Measurements from ENCODE around the gene IMPG1. TPM values are rescaled to one million over a fixed set of nuclear protein-coding genes. Genes with fewer than 3 reads are reported as not detected.
A peak's percentile ranks its signal among the peaks of the same experiment; 100 is the strongest.

The IMPG1 gene
- total RNA-seq, 4 donors from 2014 or later, result not detected

DNA sequence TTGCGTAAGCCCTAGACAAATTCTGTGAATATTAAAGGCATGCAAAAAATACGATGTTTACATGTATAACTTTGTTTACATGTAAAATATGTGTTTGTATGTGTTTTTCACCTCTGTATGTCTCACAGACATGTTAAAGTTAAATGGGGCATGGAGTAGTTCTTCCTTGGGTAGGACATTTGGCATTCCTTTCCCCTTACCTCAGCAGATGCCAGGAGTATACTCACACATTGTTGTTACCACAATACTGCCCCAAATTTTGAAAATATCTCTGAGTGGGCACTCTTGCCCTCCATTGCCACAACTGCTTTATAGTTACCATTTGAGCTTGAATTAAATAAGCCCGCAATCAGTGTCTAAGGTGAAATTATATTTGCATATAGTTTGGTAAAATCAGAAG, 175.9 kb downstream of the IMPG1 start:
- peaks cover 0 to 8% (median 3%) of the 10 kb centered on the region in 4 donors for H3K36me3 ChIP-seq
- WGBS, 2 donors (ENCODE audit: low coverage in 1 of 2), result 59 to 63% methylated on average over 3 of the region's 3 CpGs
- in situ Hi-C loops (cut with MboI; ENCODE audit: low pct_ligation_motif_present in 1 of 4, low pct_unique_long_range_greater_than_20kb in 1 of 4, low sequenced_read_pairs in 3 of 4), result no loop called here
- no peak for TF ChIP-seq POLR2AphosphoS5 (IDR thresholded peaks at IDR 0.05)
- no peak for TF ChIP-seq POLR2A (IDR thresholded peaks at IDR 0.05)
- no peak for TF ChIP-seq EP300 (IDR thresholded peaks at IDR 0.05; ENCODE audit: low read depth)
- TF ChIP-seq, protein P1, sequence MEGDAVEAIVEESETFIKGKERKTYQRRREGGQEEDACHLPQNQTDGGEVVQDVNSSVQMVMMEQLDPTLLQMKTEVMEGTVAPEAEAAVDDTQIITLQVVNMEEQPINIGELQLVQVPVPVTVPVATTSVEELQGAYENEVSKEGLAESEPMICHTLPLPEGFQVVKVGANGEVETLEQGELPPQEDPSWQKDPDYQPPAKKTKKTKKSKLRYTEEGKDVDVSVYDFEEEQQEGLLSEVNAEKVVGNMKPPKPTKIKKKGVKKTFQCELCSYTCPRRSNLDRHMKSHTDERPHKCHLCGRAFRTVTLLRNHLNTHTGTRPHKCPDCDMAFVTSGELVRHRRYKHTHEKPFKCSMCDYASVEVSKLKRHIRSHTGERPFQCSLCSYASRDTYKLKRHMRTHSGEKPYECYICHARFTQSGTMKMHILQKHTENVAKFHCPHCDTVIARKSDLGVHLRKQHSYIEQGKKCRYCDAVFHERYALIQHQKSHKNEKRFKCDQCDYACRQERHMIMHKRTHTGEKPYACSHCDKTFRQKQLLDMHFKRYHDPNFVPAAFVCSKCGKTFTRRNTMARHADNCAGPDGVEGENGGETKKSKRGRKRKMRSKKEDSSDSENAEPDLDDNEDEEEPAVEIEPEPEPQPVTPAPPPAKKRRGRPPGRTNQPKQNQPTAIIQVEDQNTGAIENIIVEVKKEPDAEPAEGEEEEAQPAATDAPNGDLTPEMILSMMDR (IDR thresholded peaks at IDR 0.05), result no peak
- no peaks in the 10 kb centered on the region for H3K9me3 ChIP-seq
- no peak overlapping the region for H3K4me3 ChIP-seq
- intact Hi-C loops (cut with DNase I; ENCODE audit: low total_unique reads), result no loop called here
- H3K27ac ChIP-seq, result no peak overlapping the region
- H3K4me1 ChIP-seq, result no peaks in the 10 kb centered on the region
- no peak for DNase-seq
- no peaks in the 10 kb centered on the region for H3K27me3 ChIP-seq

- Histone ChIP-seq H3K4me3 (no peak overlapping the region), H3K36me3 (peaks cover 0 to 15% (median 3%) of the 10 kb centered on the region in 4 donors), H3K27ac (no peak overlapping the region), H3K27me3 (no peaks in the 10 kb centered on the region), H3K9me3 (no peaks in the 10 kb centered on the region), H3K4me1 (no peaks in the 10 kb centered on the region)
- in situ Hi-C loops (cut with MboI; ENCODE audit: low pct_ligation_motif_present in 1 of 4, low pct_unique_long_range_greater_than_20kb in 1 of 4, low sequenced_read_pairs in 3 of 4) (no loop called here), intact Hi-C loops (cut with DNase I; ENCODE audit: low total_unique reads) (no loop called here)
- TF ChIP-seq EP300 (IDR thresholded peaks at IDR 0.05; ENCODE audit: low read depth), result no peak
- TF ChIP-seq POLR2AphosphoS5 (IDR thresholded peaks at IDR 0.05), result no peak
- TF ChIP-seq POLR2A (IDR thresholded peaks at IDR 0.05), result no peak
- TF ChIP-seq, protein P1 (IDR thresholded peaks at IDR 0.05), result no peak
- no peak for DNase-seq
- 33 to 48% methylated on average over 1 to 2 of the region's 2 CpGs for WGBS, 2 donors (ENCODE audit: low coverage in 1 of 2)
Measured at GRCh38 chr6:75893776-75894152, 178.7 kb downstream of the IMPG1 start.

DNA sequence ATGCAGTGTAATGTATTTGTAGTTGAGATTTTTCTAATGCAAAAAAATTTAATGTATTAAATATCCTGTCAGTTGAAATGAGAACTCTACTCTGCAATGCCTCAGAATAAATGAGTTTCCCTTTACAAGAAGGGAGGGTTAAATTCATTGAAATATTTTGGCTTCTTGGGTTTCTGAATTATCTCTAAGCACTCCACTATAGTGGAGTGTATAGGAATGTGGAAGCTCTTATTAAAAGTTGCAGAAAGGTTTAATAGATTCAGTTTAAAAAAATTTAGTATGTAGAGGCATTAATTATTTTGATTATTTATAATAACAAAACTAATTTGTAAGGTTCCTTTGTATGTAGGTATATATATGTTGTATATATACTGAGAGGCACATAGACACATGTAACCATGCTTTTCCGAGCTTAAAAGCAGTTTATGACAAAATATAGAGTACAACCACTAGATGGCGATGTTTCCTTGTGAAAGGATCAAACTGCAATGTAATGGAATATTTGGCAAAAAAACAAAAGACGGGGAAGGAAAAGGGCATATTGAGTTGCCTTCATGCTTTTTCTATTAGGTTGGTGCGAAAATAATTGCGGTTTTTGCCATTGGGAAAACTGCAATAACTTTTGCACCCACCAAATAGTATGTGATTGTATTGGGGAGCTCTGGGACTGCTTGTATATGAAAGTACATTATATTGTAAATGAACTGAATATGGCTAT, 179.2 kb downstream of the IMPG1 start:
- TF ChIP-seq, protein P1 (IDR thresholded peaks at IDR 0.05), result peak; percentile 60 to 73 (median 63)
- TF ChIP-seq POLR2AphosphoS5 (IDR thresholded peaks at IDR 0.05), result no peak
- intact Hi-C loops (cut with DNase I; ENCODE audit: low total_unique reads) (no loop called here), in situ Hi-C loops (cut with MboI; ENCODE audit: low pct_ligation_motif_present in 1 of 4, low pct_unique_long_range_greater_than_20kb in 1 of 4, low sequenced_read_pairs in 3 of 4) (no loop called here)
- WGBS, 2 donors (ENCODE audit: low coverage in 1 of 2), result 7 to 14% methylated on average over 5 of the region's 5 CpGs
- Histone ChIP-seq H3K36me3 (peaks cover 0 to 15% (median 3%) of the 10 kb centered on the region in 4 donors), H3K9me3 (no peaks in the 10 kb centered on the region), H3K27ac (no peak overlapping the region), H3K4me1 (no peaks in the 10 kb centered on the region), H3K27me3 (no peaks in the 10 kb centered on the region), H3K4me3 (no peak overlapping the region)
- DNase-seq, result no peak

DNA sequence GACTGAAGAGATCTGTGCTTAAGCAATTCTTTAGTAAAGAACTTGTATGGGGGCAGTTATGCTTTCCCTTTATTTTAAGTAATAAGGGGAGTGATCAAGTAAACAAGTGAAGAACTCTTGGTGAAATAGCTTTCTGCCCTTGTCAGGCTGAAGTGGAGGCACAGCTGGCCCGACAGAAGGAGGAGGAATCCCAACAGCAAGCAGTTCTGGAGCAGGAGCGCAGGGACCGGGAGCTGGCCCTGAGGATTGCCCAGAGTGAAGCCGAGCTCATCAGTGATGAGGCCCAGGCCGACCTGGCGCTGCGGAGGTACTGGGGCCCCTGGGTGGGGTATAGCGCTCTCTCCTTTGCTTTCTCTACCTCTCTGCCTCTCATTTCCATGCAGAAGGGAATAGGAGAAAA, 180.1 kb downstream of the IMPG1 start:
- 86 to 90% methylated on average over 1 to 8 of the region's 8 CpGs for WGBS, 2 donors (ENCODE audit: low coverage in 1 of 2)
- no peak for DNase-seq
- Histone ChIP-seq H3K9me3 (no peaks in the 10 kb centered on the region), H3K27me3 (no peaks in the 10 kb centered on the region), H3K4me3 (no peak overlapping the region), H3K27ac (no peak overlapping the region), H3K4me1 (no peaks in the 10 kb centered on the region), H3K36me3 (peaks cover 0 to 15% (median 3%) of the 10 kb centered on the region in 4 donors)
- TF ChIP-seq POLR2A (IDR thresholded peaks at IDR 0.05), result no peak
- in situ Hi-C loops (cut with MboI; ENCODE audit: low pct_ligation_motif_present in 1 of 4, low pct_unique_long_range_greater_than_20kb in 1 of 4, low sequenced_read_pairs in 3 of 4) (no loop called here), intact Hi-C loops (cut with DNase I; ENCODE audit: low total_unique reads) (no loop called here)

GRCh38 chr6:75884822-75885221, 187.6 kb downstream of the IMPG1 start:
- no peak for DNase-seq
- Histone ChIP-seq H3K4me3 (no peak overlapping the region), H3K27ac (no peak overlapping the region), H3K4me1 (no peaks in the 10 kb centered on the region), H3K36me3 (peaks cover 0 to 7% (median 0%) of the 10 kb centered on the region in 4 donors), H3K27me3 (no peaks in the 10 kb centered on the region), H3K9me3 (no peaks in the 10 kb centered on the region)
- intact Hi-C loops (cut with DNase I; ENCODE audit: low total_unique reads) (no loop called here), in situ Hi-C loops (cut with MboI; ENCODE audit: low pct_ligation_motif_present in 1 of 4, low pct_unique_long_range_greater_than_20kb in 1 of 4, low sequenced_read_pairs in 3 of 4) (no loop called here)
- WGBS, 2 donors (ENCODE audit: low coverage in 1 of 2), result 43 to 59% methylated on average over 1 to 2 of the region's 2 CpGs
- no peak for TF ChIP-seq POLR2AphosphoS5 (IDR thresholded peaks at IDR 0.05)
- no peak for TF ChIP-seq EP300 (IDR thresholded peaks at IDR 0.05; ENCODE audit: low read depth)
- TF ChIP-seq, protein P1 (IDR thresholded peaks at IDR 0.05), result no peak
- TF ChIP-seq POLR2A (IDR thresholded peaks at IDR 0.05), result no peak
